WTC11 (cell line): ENCODE measurements around the gene ZMPSTE24. TPM values are rescaled to one million over a fixed set of nuclear protein-coding genes. Genes with fewer than 3 reads are reported as not detected.
A peak's percentile ranks its signal among the peaks of the same experiment; 100 is the strongest.

Experiments
- ATAC-seq: fragments of 200-7000 bp; cut with Tn5 transposase; 2 replicates; pipeline ENCODE4 v1.10.0; 2021; ENCODE audit warnings: mild to moderate bottlenecking, moderate library complexity
- CTCF ChIA-PET: fragments of 300-600 bp; sonication (Branson Sonifier 250); formaldehyde crosslinking; loops from one replicate; lab custom pipeline; 2021; ENCODE audit warnings: antibody characterized with exemption; lab: Charles Lee
- POLR2A ChIA-PET: fragments of 350-600 bp; sonication (Branson Sonifier 250); formaldehyde crosslinking; loops from one replicate; lab custom pipeline; 2021; ENCODE audit warnings: antibody characterized with exemption; lab: Charles Lee
- DNase-seq: peaks from one replicate; pipeline ENCODE4 v3.0.0; 2021; ENCODE audit warnings: low spot score
- H3K27ac Mint-ChIP-seq: 2 replicates; pipeline ENCODE4 v1.8.0; 2021; ENCODE audit warnings: mixed read lengths
- H3K27me3 Mint-ChIP-seq: 2 replicates; pipeline ENCODE4 v1.8.0; 2021; ENCODE audit warnings: low read depth, mild to moderate bottlenecking, moderate library complexity, mixed read lengths
- H3K36me3 Mint-ChIP-seq: 2 replicates; pipeline ENCODE4 v1.8.0; 2021; ENCODE audit warnings: mixed read lengths
- H3K4me1 Mint-ChIP-seq: 2 replicates; pipeline ENCODE4 v1.8.0; 2022; ENCODE audit warnings: mixed read lengths
- H3K4me3 Mint-ChIP-seq: 2 replicates; pipeline ENCODE4 v1.8.0; 2021; ENCODE audit warnings: mild to moderate bottlenecking, moderate library complexity, mixed read lengths
- H3K9me3 Mint-ChIP-seq: 2 replicates; pipeline ENCODE4 v1.8.0; 2021; ENCODE audit warnings: mixed read lengths
- ATF6 ChIP-seq: sonication (generic); formaldehyde crosslinking; IDR thresholded peaks from 2 replicates; pipeline ENCODE4 v1.8.1; 2023; ENCODE audit warnings: mild to moderate bottlenecking, missing genetic modification reagents
- CBFB ChIP-seq: sonication (generic); formaldehyde crosslinking; IDR thresholded peaks from 2 replicates; pipeline ENCODE4 v1.8.1; 2022; ENCODE audit warnings: mild to moderate bottlenecking, low read depth, missing genetic modification reagents
- CTCF ChIP-seq: fragments of 200-600 bp; IDR thresholded peaks from 2 replicates; pipeline ENCODE4 v1.8.0; 2022; ENCODE audit warnings: antibody characterized with exemption
- E2F4 ChIP-seq: sonication (generic); formaldehyde crosslinking; IDR thresholded peaks from 2 replicates; pipeline ENCODE4 v1.8.1; 2022; ENCODE audit warnings: low read depth, mild to moderate bottlenecking, moderate library complexity, missing genetic modification reagents, borderline replicate concordance
- ETV6 ChIP-seq: sonication (generic); formaldehyde crosslinking; IDR thresholded peaks from 2 replicates; pipeline ENCODE4 v1.8.1; 2022; ENCODE audit warnings: mild to moderate bottlenecking, missing genetic modification reagents
- IRF2 ChIP-seq: sonication (generic); formaldehyde crosslinking; IDR thresholded peaks from 2 replicates; pipeline ENCODE4 v1.8.0; 2022; ENCODE audit warnings: low read depth, missing genetic modification reagents, borderline replicate concordance
- NFATC4 ChIP-seq: fragments of 250-450 bp; sonication (Bioruptor Pico); IDR thresholded peaks from 2 replicates; pipeline ENCODE4 v1.9.0; 2021; ENCODE audit warnings: mild to moderate bottlenecking
- NFYB ChIP-seq: sonication (generic); formaldehyde crosslinking; conservative IDR thresholded peaks from 2 replicates; pipeline ENCODE4 v1.8.0; 2022; ENCODE audit warnings: low read depth, missing genetic modification reagents
- NR1H2 ChIP-seq: sonication (generic); formaldehyde crosslinking; IDR thresholded peaks from 2 replicates; pipeline ENCODE4 v1.9.0; 2021; ENCODE audit warnings: mild to moderate bottlenecking, moderate library complexity, missing genetic modification reagents
- NR3C1 ChIP-seq: sonication (generic); formaldehyde crosslinking; conservative IDR thresholded peaks from 2 replicates; pipeline ENCODE4 v1.8.1; 2023; ENCODE audit warnings: low read depth, mild to moderate bottlenecking, missing genetic modification reagents
- PRDM15 ChIP-seq: sonication (generic); formaldehyde crosslinking; IDR thresholded peaks from 2 replicates; pipeline ENCODE4 v1.8.0; 2022; ENCODE audit warnings: missing genetic modification reagents
- TP53 ChIP-seq: sonication (generic); formaldehyde crosslinking; IDR thresholded peaks from 2 replicates; pipeline ENCODE4 v1.8.1; 2023; ENCODE audit warnings: mild to moderate bottlenecking, missing genetic modification reagents
- ZBTB43 ChIP-seq: sonication (generic); formaldehyde crosslinking; IDR thresholded peaks from 2 replicates; pipeline ENCODE4 v1.8.1; 2023; ENCODE audit warnings: mild to moderate bottlenecking, missing genetic modification reagents
- ZNF423 ChIP-seq: fragments of 250-450 bp; sonication (Bioruptor Pico); IDR thresholded peaks from 2 replicates; pipeline ENCODE4 v2.1.2; 2022; ENCODE audit warnings: mild to moderate bottlenecking, moderate library complexity
- total RNA-seq: library from RNA; stranded (reverse); gene quantifications from 3 replicates; pipeline ENCODE4 v1.2.3, GENCODE V29; 2021

ZMPSTE24 gene
- total RNA-seq, 1 experiment from 2014 or later, result 31.7 TPM

DNA sequence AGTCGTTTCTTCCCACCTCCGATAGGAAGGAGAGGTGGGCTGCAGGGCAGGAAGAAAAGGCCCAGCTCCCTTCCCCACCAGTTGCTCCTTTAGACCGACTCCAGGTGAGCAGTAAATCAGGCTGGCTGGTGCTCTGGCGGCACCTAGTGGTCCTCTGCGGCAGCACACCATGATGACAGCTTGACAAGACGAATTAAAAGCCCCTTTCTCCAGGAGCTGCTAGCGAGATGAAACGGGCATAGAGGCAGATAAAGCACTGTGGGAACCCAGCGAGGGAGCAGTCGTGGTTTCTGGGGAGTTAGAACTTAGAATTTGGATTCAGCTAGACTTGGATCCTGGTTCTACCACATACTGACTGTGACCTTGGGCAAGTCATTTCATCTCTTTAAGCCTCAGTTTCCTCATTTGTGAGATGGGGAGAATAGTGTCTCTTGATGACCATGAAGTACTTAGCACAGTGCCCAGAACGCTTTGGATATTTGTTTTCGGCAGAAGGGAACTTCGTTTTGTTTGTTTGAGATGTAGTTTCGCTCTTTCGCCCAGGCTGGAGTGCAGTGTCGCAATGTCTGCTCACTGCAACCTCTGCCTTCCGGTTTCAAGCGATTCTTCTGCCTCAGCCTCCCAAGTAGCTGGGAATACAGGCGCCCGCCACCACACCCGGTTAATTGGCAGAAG, 80.8 kb downstream of the ZMPSTE24 start:
- Mint-ChIP-seq H3K27ac (no peak overlapping the region), H3K36me3 (no peaks in the 10 kb centered on the region), H3K9me3 (peaks cover 8% of the 10 kb centered on the region; the same call in 1 of the 2 replicates), H3K4me1 (0 out of 2 replicates have a peak, but pooled peaks cover 3% of the 10 kb centered on the region), H3K27me3 (peaks cover 37% of the 10 kb centered on the region), H3K4me3 (no peak overlapping the region)
- no peak for TF ChIP-seq E2F4 (CRISPR knock-in tag)
- TF ChIP-seq ZNF423 (CRISPR knock-in tag), result no peak
- TF ChIP-seq ETV6, result peak; percentile 33; the same call in 1 of the 2 replicates
- TF ChIP-seq CTCF, result peak; percentile 96
- peak; percentile 96 for DNase-seq
- ATAC-seq, result peak; percentile 98
- ChIA-PET POLR2A (interaction anchor here (0.7 kb wide), 1 partner anchor 185 kb away, joined by 3 read pairs; no protein-coding TSS in a partner anchor), CTCF (interaction anchor here (0.5 to 6.1 kb wide), 101 partner anchors 9 to 521 kb away, joined by 3 to 151 read pairs (median 5); partner anchors contain the start of genes CAP1, COL9A2, EXO5 and PPT1)

- Mint-ChIP-seq H3K9me3 (peaks cover 8% of the 10 kb centered on the region; the same call in 1 of the 2 replicates), H3K4me3 (no peak overlapping the region), H3K27me3 (peaks cover 37% of the 10 kb centered on the region), H3K4me1 (0 out of 2 replicates have a peak, but pooled peaks cover 3% of the 10 kb centered on the region), H3K36me3 (no peaks in the 10 kb centered on the region), H3K27ac (no peak overlapping the region)
- no peak for TF ChIP-seq PRDM15
- TF ChIP-seq ZBTB43 (CRISPR knock-in tag), result no peak
- no peak for TF ChIP-seq NFATC4 (CRISPR knock-in tag)
- TF ChIP-seq NR3C1 (CRISPR knock-in tag), result no peak
- no peak for TF ChIP-seq IRF2 (CRISPR knock-in tag)
- no peak for TF ChIP-seq CBFB (CRISPR knock-in tag)
- no peak for TF ChIP-seq NFYB (CRISPR knock-in tag)
- no peak for TF ChIP-seq NR1H2 (CRISPR knock-in tag)
- no peak for TF ChIP-seq TP53
- no peak for TF ChIP-seq ATF6
- ChIA-PET CTCF (interaction anchor here (0.6 to 6.1 kb wide), 69 partner anchors 9 to 437 kb away, joined by 3 to 151 read pairs (median 7); partner anchors contain the start of genes CAP1, COL9A2, PPT1 and RLF), POLR2A (no interaction called here)
- no peak for ATAC-seq
- no peak for DNase-seq
Measured at GRCh38 chr1:40339420-40340323, 81.6 kb downstream of the ZMPSTE24 start.
